GM20431 (cell line): ENCODE measurements around the gene AGFG1.

Source experiments
- in situ Hi-C: fragments of 300-500 bp; cut with MseI, MboI; formaldehyde crosslinking; loops from one replicate; pipeline ENCODE4 v1.15.0; 2020; ENCODE audit warnings: low sequenced_read_pairs; ENCODE audit not compliant: unreplicated experiment

Gene AGFG1

GRCh38 chr2:227471924-227472264, at the start of gene AGFG1:
Gene AGFG1 (plus strand): TSS chr2:227472156. CDS start chr2:227472422, 266 bp downstream.
- in situ Hi-C loops: no loop called here

- in situ Hi-C loops: loop anchor here (25.0 kb wide), 1 partner anchor 338 kb away; no protein-coding TSS in a partner anchor
Measured at GRCh38 chr2:227423656-227424499, 48.1 kb upstream of the AGFG1 start.

GRCh38 chr2:227428731-227429285, 43.1 kb upstream of the AGFG1 start:
- in situ Hi-C loops: no loop called here

GRCh38 chr2:227430639-227431038, 41.3 kb upstream of the AGFG1 start:
- in situ Hi-C loops: no loop called here

GRCh38 chr2:227433171-227433570, 38.8 kb upstream of the AGFG1 start:
- in situ Hi-C loops: no loop called here

- in situ Hi-C loops: no loop called here
Measured at GRCh38 chr2:227436436-227437174, 35.4 kb upstream of the AGFG1 start.

GRCh38 chr2:227439214-227439613, 32.7 kb upstream of the AGFG1 start:
- in situ Hi-C loops: no loop called here

GRCh38 chr2:227442639-227443038, 29.3 kb upstream of the AGFG1 start:
- in situ Hi-C loops: no loop called here

GRCh38 chr2:227443889-227444568, 27.9 kb upstream of the AGFG1 start:
- in situ Hi-C loops: no loop called here

- in situ Hi-C loops: no loop called here
Measured at GRCh38 chr2:227447606-227448005, 24.4 kb upstream of the AGFG1 start.

- in situ Hi-C loops: no loop called here
Measured at GRCh38 chr2:227450311-227450841, 21.6 kb upstream of the AGFG1 start.

GRCh38 chr2:227450926-227451654, 20.9 kb upstream of the AGFG1 start:
- in situ Hi-C loops: no loop called here

GRCh38 chr2:227451655-227451992, 20.3 kb upstream of the AGFG1 start:
- in situ Hi-C loops: no loop called here

GRCh38 chr2:227453810-227454209, 18.1 kb upstream of the AGFG1 start:
- in situ Hi-C loops: no loop called here

- in situ Hi-C loops: no loop called here
Measured at GRCh38 chr2:227454323-227454860, 17.6 kb upstream of the AGFG1 start.

GRCh38 chr2:227455200-227455599, 16.8 kb upstream of the AGFG1 start:
- in situ Hi-C loops: no loop called here

- in situ Hi-C loops: no loop called here
Measured at GRCh38 chr2:227456102-227456501, 15.9 kb upstream of the AGFG1 start.

GRCh38 chr2:227456772-227457171, 15.2 kb upstream of the AGFG1 start:
- in situ Hi-C loops: no loop called here

GRCh38 chr2:227460070-227460485, 11.9 kb upstream of the AGFG1 start:
- in situ Hi-C loops: no loop called here
